ENCODE results near the gene PCNA.

- TF ChIP-seq CTCF (IDR thresholded peaks at IDR 0.05 in 2 of 3, conservative IDR thresholded peaks at IDR 0.05 in 1 of 3; ENCODE audit: borderline replicate concordance in 1 of 3, insufficient read depth in 1 of 3, low read depth in 2 of 3, low read length in 2 of 3), result no peak
- no peak for TF ChIP-seq JUND (IDR thresholded peaks at IDR 0.05)
- no peak for TF ChIP-seq YY1 (IDR thresholded peaks at IDR 0.05; ENCODE audit: extremely low read depth, insufficient replicate concordance, low read depth, low read length)
- no peak for TF ChIP-seq EZH2 (IDR thresholded peaks at IDR 0.05)
- TF ChIP-seq SRF (IDR thresholded peaks at IDR 0.05; ENCODE audit: low read depth), result no peak
- TF ChIP-seq ATF3 (IDR thresholded peaks at IDR 0.05), result no peak
- TF ChIP-seq EZH2phosphoT487 (IDR thresholded peaks at IDR 0.05; ENCODE audit: borderline replicate concordance), result no peak
- TF ChIP-seq POLR2A (IDR thresholded peaks at IDR 0.05; ENCODE audit: borderline replicate concordance, extremely low read depth, insufficient read depth, insufficient read length), result no peak
- TF ChIP-seq CEBPB (IDR thresholded peaks at IDR 0.05; ENCODE audit: low read depth), result no peak
- no peak for TF ChIP-seq EGR1 (IDR thresholded peaks at IDR 0.05; ENCODE audit: low read depth)
- no peak for TF ChIP-seq POLR2AphosphoS5 (IDR thresholded peaks at IDR 0.05; ENCODE audit: low read depth, low read length)
- TF ChIP-seq ZNF274 (IDR thresholded peaks at IDR 0.05; ENCODE audit: low read depth, low read length), result no peak
- TF ChIP-seq RAD21 (IDR thresholded peaks at IDR 0.05; ENCODE audit: low read depth), result no peak
- TF ChIP-seq REST (IDR thresholded peaks at IDR 0.05; ENCODE audit: low read depth), result no peak
These were observed 23.8 kb downstream of the PCNA start for GRCh38 chr20:5095931-5096330.
